T-helper 1 cell (primary cell): ENCODE data around the gene UGT2B7.
"Not testable (repeated sequence)": the region's sequence is repeated elsewhere in the genome, so short reads cannot be mapped to it uniquely, and the experiment has no call there.

Source experiments
- DNase-seq, 5 donors: peaks; one replicate each; pipeline ENCODE4 v3.0.0-alpha.2; 2012 to 2020

Gene UGT2B7

GRCh38 chr4:69089388-69089787 is 6.9 kb upstream of the UGT2B7 start:
- DNase-seq, result no peak

- DNase-seq, result no peak
Measured at GRCh38 chr4:69092190-69092589, 4.1 kb upstream of the UGT2B7 start.

- no peak for DNase-seq
Measured at GRCh38 chr4:69092980-69093568, 3.2 kb upstream of the UGT2B7 start.

- no peak for DNase-seq
Measured at GRCh38 chr4:69093681-69094080, 2.6 kb upstream of the UGT2B7 start.

- DNase-seq, result no peak
Measured at GRCh38 chr4:69095301-69095731, 958 bp upstream of the UGT2B7 start.

GRCh38 chr4:69096810-69097209 is 536 bp downstream of the UGT2B7 start:
- DNase-seq, result no peak

GRCh38 chr4:69098470-69098869 is 2.2 kb downstream of the UGT2B7 start:
- DNase-seq, result no peak

- DNase-seq, result no peak
Measured at GRCh38 chr4:69099910-69100309, 3.6 kb downstream of the UGT2B7 start.

- not testable (repeated sequence) for DNase-seq
Measured at GRCh38 chr4:69102668-69103067, 6.4 kb downstream of the UGT2B7 start.

GRCh38 chr4:69104719-69105275 is 8.5 kb downstream of the UGT2B7 start:
- no peak for DNase-seq

GRCh38 chr4:69115151-69115850 is 19.0 kb downstream of the UGT2B7 start:
- DNase-seq, result not testable (repeated sequence)

- DNase-seq, result no peak
Measured at GRCh38 chr4:69115851-69116213, 19.6 kb downstream of the UGT2B7 start.

GRCh38 chr4:69116645-69117321 is 20.5 kb downstream of the UGT2B7 start:
- DNase-seq, result no peak

GRCh38 chr4:69120870-69121269 is 24.6 kb downstream of the UGT2B7 start:
- no peak for DNase-seq

- no peak for DNase-seq
Measured at GRCh38 chr4:69122476-69122875, 26.2 kb downstream of the UGT2B7 start.

- DNase-seq, result no peak
Measured at GRCh38 chr4:69124941-69125340, 28.7 kb downstream of the UGT2B7 start.

- no peak for DNase-seq
Measured at GRCh38 chr4:69126024-69126423, 29.8 kb downstream of the UGT2B7 start.

- no peak for DNase-seq
Measured at GRCh38 chr4:69133993-69134392, 37.7 kb downstream of the UGT2B7 start.

- DNase-seq, result no peak
Measured at GRCh38 chr4:69134471-69134870, 38.2 kb downstream of the UGT2B7 start.

GRCh38 chr4:69141320-69141719 is 45.0 kb downstream of the UGT2B7 start:
- DNase-seq, result no peak

GRCh38 chr4:69147334-69147733 is 51.1 kb downstream of the UGT2B7 start:
- no peak for DNase-seq

GRCh38 chr4:69154021-69154420 is 57.7 kb downstream of the UGT2B7 start:
- DNase-seq, result no peak

GRCh38 chr4:69156913-69157312 is 60.6 kb downstream of the UGT2B7 start:
- DNase-seq, result no peak
